Common myeloid progenitor, CD34-positive (primary cell): ENCODE data around the gene GRID1.

Experiments used
- CTCF ChIA-PET: fragments of 350-600 bp; sonication (Branson Sonifier 250); formaldehyde crosslinking; loops from one replicate; lab custom pipeline; 2021; ENCODE audit warnings: antibody characterized with exemption; lab: Charles Lee
- POLR2A ChIA-PET: fragments of 350-600 bp; sonication (Branson Sonifier 250); formaldehyde crosslinking; loops from one replicate; lab custom pipeline; 2021; ENCODE audit warnings: antibody characterized with exemption; lab: Charles Lee
- DNase-seq, 3 donors: peaks; one replicate each; pipeline versions ENCODE4 v3.0.0 to v3.0.0-alpha.2; 2013
- H3K27ac ChIP-seq, 2 experiments: 1 replicate in 1 of 2; 2 replicates in 1 of 2; pipeline ENCODE4 v1.7.0; 2013; ENCODE audit warnings: inconsistent platforms in 2 of 2, low read length in 2 of 2, mild to moderate bottlenecking in 2 of 2, low read depth in 1 of 2, moderate library complexity in 1 of 2; ENCODE audit not compliant: severe bottlenecking in 2 of 2, insufficient read depth in 1 of 2, poor library complexity in 1 of 2
- H3K27me3 ChIP-seq, 5 experiments: replicated peaks in 2 of 5; 1 replicate in 3 of 5; 2 replicates in 2 of 5; pipeline versions ENCODE4 v1.6.1 to v1.7.0; 2013; ENCODE audit warnings: low read length in 4 of 5, mild to moderate bottlenecking in 2 of 5, moderate library complexity in 2 of 5, inconsistent platforms in 1 of 5; ENCODE audit not compliant: insufficient read depth in 5 of 5, control insufficient read depth in 4 of 5
- H3K36me3 ChIP-seq, 4 experiments: 1 replicate in 2 of 4; 2 replicates in 2 of 4; pipeline versions ENCODE4 v1.6.1 to v1.7.0; 2013; ENCODE audit warnings: low read length in 3 of 4, control low read depth in 1 of 4, mild to moderate bottlenecking in 1 of 4; ENCODE audit not compliant: control insufficient read depth in 4 of 4, insufficient read depth in 4 of 4
- H3K4me1 ChIP-seq, 4 experiments: 1 replicate in 3 of 4; 2 replicates in 1 of 4; pipeline versions ENCODE4 v1.6.1 to v1.7.1; 2013; ENCODE audit warnings: low read length in 3 of 4, mild to moderate bottlenecking in 3 of 4, control low read depth in 1 of 4, inconsistent platforms in 1 of 4, moderate library complexity in 1 of 4; ENCODE audit not compliant: control insufficient read depth in 4 of 4, insufficient read depth in 4 of 4; ENCODE audit errors: control extremely low read depth in 1 of 4
- H3K4me3 ChIP-seq, 7 experiments: 1 replicate in 4 of 7; 2 replicates in 3 of 7; pipeline versions ENCODE4 v1.5.1 to v1.7.0; 2013; ENCODE audit warnings: mild to moderate bottlenecking in 7 of 7, low read length in 6 of 7, moderate library complexity in 6 of 7, inconsistent platforms in 2 of 7, low read depth in 2 of 7, control low read depth in 1 of 7; ENCODE audit not compliant: insufficient read depth in 4 of 7, control insufficient read depth in 1 of 7; ENCODE audit errors: extremely low read depth in 1 of 7
- H3K9me3 ChIP-seq, 5 experiments: 1 replicate in 4 of 5; 2 replicates in 1 of 5; pipeline versions ENCODE4 v1.6.1 to v1.7.1; 2013; ENCODE audit warnings: low read length in 4 of 5, mild to moderate bottlenecking in 2 of 5, inconsistent platforms in 1 of 5, low read depth in 1 of 5, moderate library complexity in 1 of 5; ENCODE audit not compliant: control insufficient read depth in 4 of 5, insufficient read depth in 2 of 5; ENCODE audit errors: control extremely low read depth in 1 of 5
- WGBS: methylation state at CpG from one replicate; pipeline ENCODE4 v1.1.5; 2013; ENCODE audit not compliant: insufficient coverage; 5-methylcytosine and 5-hydroxymethylcytosine counted together

GRID1 gene

DNA sequence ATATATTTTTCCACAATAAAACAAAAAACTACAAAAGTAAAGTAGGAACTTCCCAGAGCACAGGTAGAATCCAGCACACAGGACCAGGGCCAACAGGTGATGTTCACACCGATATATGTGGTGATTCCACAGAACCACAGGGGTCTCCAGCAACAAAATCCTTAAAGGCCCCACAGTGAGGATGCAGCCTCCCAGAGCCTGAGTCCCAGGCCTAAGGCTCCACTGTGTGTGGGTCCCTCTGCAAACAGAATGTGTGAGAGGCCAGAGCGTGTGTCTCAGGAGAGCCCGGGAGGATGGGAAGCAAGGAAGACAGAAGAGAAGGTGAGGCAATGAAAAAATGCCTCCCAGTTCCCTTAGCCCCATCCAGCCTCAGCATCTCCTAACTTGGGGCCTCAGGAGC lies 173.9 kb downstream of the GRID1 start:
- Histone ChIP-seq H3K27me3 (peaks cover 0 to 13% (median 6%) of the 10 kb centered on the region in 5 experiments), H3K4me3 (no peak overlapping the region), H3K27ac (no peak overlapping the region), H3K36me3 (no peaks in the 10 kb centered on the region), H3K4me1 (no peaks in the 10 kb centered on the region), H3K9me3 (no peaks in the 10 kb centered on the region)
- ChIA-PET CTCF (no interaction called here), POLR2A (no interaction called here)
- 91% methylated on average over 1 of the region's 3 CpGs for WGBS
- DNase-seq: no peak

DNA sequence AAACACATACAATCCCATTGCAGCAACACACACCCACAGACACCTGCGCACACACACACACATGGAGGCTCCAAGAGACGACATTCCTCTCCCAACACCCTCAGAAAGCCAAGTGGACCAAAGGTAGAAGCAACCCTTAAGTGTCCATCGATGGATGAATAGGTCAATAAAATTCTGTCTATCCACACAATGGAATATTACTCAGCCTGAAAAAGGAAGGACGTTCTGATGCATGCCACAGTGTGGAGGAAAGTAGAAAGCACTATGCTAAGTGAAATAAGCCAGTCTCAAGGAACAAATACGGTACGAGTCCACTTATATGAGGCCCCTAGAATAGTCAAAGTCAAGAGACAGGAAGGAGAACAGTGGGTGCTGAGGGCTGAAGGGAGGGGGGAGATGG lies 174.4 kb downstream of the GRID1 start:
- Histone ChIP-seq H3K36me3 (no peaks in the 10 kb centered on the region), H3K27ac (no peak overlapping the region), H3K27me3 (peaks cover 0 to 11% (median 3%) of the 10 kb centered on the region in 5 experiments), H3K4me3 (no peak overlapping the region), H3K4me1 (no peaks in the 10 kb centered on the region), H3K9me3 (no peaks in the 10 kb centered on the region)
- ChIA-PET POLR2A (no interaction called here), CTCF (no interaction called here)
- WGBS: 100% methylated on average over 2 of the region's 6 CpGs
- DNase-seq: no peak

DNA sequence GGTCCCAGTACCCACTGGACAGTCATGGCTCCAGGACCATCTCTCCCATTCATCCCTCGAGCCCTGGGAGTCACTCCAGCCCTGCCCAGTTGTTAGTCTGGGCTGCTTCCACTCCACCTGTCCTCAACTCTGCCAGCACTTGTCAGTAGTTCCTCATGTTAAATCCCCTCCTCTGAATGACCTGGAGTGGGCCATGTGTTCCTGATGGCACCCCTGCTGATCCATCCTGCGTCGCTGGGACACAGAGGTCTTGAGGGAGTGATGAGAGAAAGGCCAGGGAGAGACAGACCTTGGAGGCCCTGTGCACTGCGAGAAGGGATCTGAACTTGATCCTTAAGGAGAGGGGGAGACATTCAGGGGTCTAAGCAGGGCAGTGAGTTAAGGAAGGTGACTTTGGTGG lies 174.9 kb downstream of the GRID1 start:
- Histone ChIP-seq H3K4me1 (no peaks in the 10 kb centered on the region), H3K36me3 (no peaks in the 10 kb centered on the region), H3K27me3 (peaks cover 0 to 9% (median 2%) of the 10 kb centered on the region in 5 experiments), H3K4me3 (no peak overlapping the region), H3K27ac (no peak overlapping the region), H3K9me3 (peaks cover 0 to 1% (median 0%) of the 10 kb centered on the region in 5 experiments)
- ChIA-PET POLR2A (no interaction called here), CTCF (no interaction called here)
- 97% methylated on average over 4 of the region's 4 CpGs for WGBS
- no peak for DNase-seq

DNA sequence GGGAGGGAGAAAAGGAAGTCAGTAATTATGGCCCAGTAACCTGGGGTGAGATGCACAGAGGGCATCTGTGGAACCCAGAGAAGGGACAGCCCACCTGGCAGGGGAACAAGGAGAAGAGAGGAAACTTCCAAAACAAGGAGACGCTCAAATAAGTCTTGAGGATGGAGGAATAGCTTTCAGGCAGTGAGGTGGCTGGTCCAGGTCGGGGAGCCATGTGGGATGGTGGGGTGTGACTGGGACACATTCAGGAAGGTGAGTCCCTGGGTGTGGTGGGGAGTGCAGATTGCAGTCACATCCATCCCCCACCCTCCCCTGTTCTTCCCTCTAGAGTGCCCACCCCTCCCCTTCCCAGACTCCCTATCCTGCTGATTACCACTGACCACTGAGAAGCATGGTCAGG lies 175.4 kb downstream of the GRID1 start:
- peaks cover 0 to 5% (median 0%) of the 10 kb centered on the region in 5 experiments for H3K27me3 ChIP-seq
- no peak overlapping the region for H3K4me3 ChIP-seq
- H3K4me1 ChIP-seq: no peaks in the 10 kb centered on the region
- POLR2A ChIA-PET: no interaction called here
- WGBS: 100% methylated on average over 1 of the region's 2 CpGs
- no peaks in the 10 kb centered on the region for H3K36me3 ChIP-seq
- no peak overlapping the region for H3K27ac ChIP-seq
- CTCF ChIA-PET: interaction anchor here (1.0 kb wide), 1 partner anchor 160 kb away, joined by 3 read pairs; no protein-coding TSS in a partner anchor
- H3K9me3 ChIP-seq: peaks cover 0 to 2% (median 0%) of the 10 kb centered on the region in 5 experiments
- DNase-seq: no peak

DNA sequence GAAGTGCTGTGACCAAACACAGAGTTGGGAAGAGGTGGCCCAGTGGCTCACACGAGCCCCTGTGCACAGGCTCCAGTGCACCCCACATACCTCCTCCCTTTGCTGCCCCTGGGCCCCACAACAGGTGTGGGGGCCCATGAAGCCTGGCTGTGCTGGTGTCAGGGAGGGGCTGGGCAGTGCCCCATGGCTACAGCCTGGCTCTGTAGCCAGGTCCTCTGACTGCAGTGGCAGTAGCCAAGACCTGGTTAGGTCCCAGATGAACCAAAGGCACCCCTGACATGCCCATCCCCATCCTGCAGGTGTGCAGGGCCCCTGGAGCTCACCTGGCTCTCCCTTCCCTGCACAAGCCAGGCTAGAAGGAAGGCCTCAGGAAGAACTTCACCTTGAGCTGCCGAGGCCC lies 176.3 kb downstream of the GRID1 start:
- ChIA-PET POLR2A (no interaction called here), CTCF (interaction anchor here (1.0 kb wide), 1 partner anchor 161 kb away, joined by 3 read pairs; no protein-coding TSS in a partner anchor)
- Histone ChIP-seq H3K4me1 (no peaks in the 10 kb centered on the region), H3K4me3 (no peak overlapping the region), H3K36me3 (no peaks in the 10 kb centered on the region), H3K27ac (no peak overlapping the region), H3K9me3 (peaks cover 0 to 3% (median 0%) of the 10 kb centered on the region in 5 experiments), H3K27me3 (peaks cover 0 to 2% (median 0%) of the 10 kb centered on the region in 5 experiments)
- WGBS: no CpG with 5 or more reads among the region's 2 CpGs
- no peak for DNase-seq

GRCh38 chr10:86189891-86190290 lies 176.7 kb downstream of the GRID1 start:
- 98% methylated on average over 7 of the region's 8 CpGs for WGBS
- H3K27ac ChIP-seq: no peak overlapping the region
- H3K27me3 ChIP-seq: peaks cover 0 to 2% (median 0%) of the 10 kb centered on the region in 5 experiments
- H3K4me3 ChIP-seq: no peak overlapping the region
- H3K36me3 ChIP-seq: no peaks in the 10 kb centered on the region
- peaks cover 0 to 3% (median 0%) of the 10 kb centered on the region in 5 experiments for H3K9me3 ChIP-seq
- CTCF ChIA-PET: no interaction called here
- no peaks in the 10 kb centered on the region for H3K4me1 ChIP-seq
- POLR2A ChIA-PET: no interaction called here
- DNase-seq: no peak

GRCh38 chr10:86188796-86189558 lies 177.6 kb downstream of the GRID1 start:
- WGBS: 81% methylated on average over 6 of the region's 6 CpGs

More at GRCh38 chr10:86188796-86189558, 177.6 kb downstream of the GRID1 start:
- CTCF ChIA-PET: no interaction called here
- Histone ChIP-seq H3K9me3 (peaks cover 0 to 3% (median 0%) of the 10 kb centered on the region in 5 experiments), H3K4me1 (no peaks in the 10 kb centered on the region), H3K27ac (no peak overlapping the region), H3K4me3 (no peak overlapping the region), H3K27me3 (no peaks in the 10 kb centered on the region), H3K36me3 (no peaks in the 10 kb centered on the region)
- DNase-seq: no peak
- POLR2A ChIA-PET: no interaction called here
